Fibroblast of the aortic adventitia (primary cell): ENCODE data around the gene PRRT2. TPM values are rescaled to one million over a fixed set of nuclear protein-coding genes. Genes with fewer than 3 reads are reported as not detected.
"Not testable (repeated sequence)": the region's sequence is repeated elsewhere in the genome, so short reads cannot be mapped to it uniquely, and the experiment has no call there.

ENCODE experiments used
- DNase-seq: peaks from one replicate; pipeline ENCODE4 v3.0.0-alpha.2; 2010; ENCODE audit warnings: low read depth
- H3K4me3 ChIP-seq: 2 replicates; pipeline ENCODE4 v1.5.1; 2011; ENCODE audit warnings: low read depth, mild to moderate bottlenecking, control low read depth, low read length, moderate library complexity
- total RNA-seq: library from RNA; depleted of rRNA; stranded (reverse); fragments of >200 nt; gene quantifications from 2 replicates; pipeline ENCODE4 v1.2.3, GENCODE V29; 2012; ENCODE audit warnings: low replicate concordance
- TF ChIP-seq, protein P1 (sequence below): IDR thresholded peaks from 2 replicates; pipeline ENCODE4 v1.5.1; 2011; ENCODE audit warnings: mild to moderate bottlenecking, low read length, control low read depth, inconsistent platforms; ENCODE audit not compliant: insufficient read depth

The PRRT2 gene
- total RNA-seq, 1 donor, result 7.7 TPM

- TF ChIP-seq, protein P1, sequence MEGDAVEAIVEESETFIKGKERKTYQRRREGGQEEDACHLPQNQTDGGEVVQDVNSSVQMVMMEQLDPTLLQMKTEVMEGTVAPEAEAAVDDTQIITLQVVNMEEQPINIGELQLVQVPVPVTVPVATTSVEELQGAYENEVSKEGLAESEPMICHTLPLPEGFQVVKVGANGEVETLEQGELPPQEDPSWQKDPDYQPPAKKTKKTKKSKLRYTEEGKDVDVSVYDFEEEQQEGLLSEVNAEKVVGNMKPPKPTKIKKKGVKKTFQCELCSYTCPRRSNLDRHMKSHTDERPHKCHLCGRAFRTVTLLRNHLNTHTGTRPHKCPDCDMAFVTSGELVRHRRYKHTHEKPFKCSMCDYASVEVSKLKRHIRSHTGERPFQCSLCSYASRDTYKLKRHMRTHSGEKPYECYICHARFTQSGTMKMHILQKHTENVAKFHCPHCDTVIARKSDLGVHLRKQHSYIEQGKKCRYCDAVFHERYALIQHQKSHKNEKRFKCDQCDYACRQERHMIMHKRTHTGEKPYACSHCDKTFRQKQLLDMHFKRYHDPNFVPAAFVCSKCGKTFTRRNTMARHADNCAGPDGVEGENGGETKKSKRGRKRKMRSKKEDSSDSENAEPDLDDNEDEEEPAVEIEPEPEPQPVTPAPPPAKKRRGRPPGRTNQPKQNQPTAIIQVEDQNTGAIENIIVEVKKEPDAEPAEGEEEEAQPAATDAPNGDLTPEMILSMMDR, result no peak
- peak; percentile 93 for DNase-seq
- peak overlapping the region; percentile 56 for H3K4me3 ChIP-seq
Measured at GRCh38 chr16:29825145-29826044, 13.4 kb downstream of the PRRT2 start.

GRCh38 chr16:29826342-29826695, 14.3 kb downstream of the PRRT2 start:
- DNase-seq, result no peak
- TF ChIP-seq, protein P1, result no peak
- no peak overlapping the region for H3K4me3 ChIP-seq

DNA sequence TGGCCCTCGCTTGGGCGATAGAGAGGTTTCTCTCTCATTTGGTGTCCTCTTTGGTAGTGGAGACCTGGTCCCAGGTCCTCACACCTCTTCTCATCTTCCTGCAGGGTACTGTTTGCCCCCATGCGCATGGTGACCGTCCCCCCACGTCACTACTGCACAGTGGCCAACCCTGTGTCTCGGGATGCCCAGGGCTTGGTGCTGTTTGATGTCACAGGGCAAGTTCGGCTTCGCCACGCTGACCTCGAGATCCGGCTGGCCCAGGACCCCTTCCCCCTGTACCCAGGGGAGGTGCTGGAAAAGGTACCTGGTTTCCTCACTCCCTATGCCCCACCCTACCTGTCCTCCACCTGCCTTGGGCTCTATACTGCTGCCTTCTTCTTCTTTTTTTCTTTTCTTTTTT, 18.8 kb downstream of the PRRT2 start:
- DNase-seq, result no peak
- no peak overlapping the region for H3K4me3 ChIP-seq
- TF ChIP-seq, protein P1, result no peak

DNA sequence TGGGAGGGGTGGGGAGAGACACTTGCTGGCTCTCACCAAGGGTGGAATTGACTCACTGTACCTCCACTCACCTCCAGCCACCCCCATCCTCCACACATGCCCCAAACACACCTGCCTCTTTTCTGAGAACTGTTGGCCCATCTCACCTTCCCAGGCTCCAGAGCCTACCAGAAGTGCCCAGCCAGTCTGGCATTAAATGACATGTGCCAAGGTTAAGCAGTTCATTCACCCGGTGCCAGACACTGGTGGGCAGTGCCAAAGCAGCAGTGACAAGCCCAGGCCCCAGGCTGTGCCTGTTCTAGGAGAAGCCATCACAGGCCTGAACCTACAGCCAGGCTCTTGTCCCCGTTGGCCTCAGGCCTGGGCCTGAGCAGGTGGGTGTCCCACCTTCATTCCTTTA, 19.5 kb downstream of the PRRT2 start:
- H3K4me3 ChIP-seq, result no peak overlapping the region
- TF ChIP-seq, protein P1, result no peak
- DNase-seq, result no peak

DNA sequence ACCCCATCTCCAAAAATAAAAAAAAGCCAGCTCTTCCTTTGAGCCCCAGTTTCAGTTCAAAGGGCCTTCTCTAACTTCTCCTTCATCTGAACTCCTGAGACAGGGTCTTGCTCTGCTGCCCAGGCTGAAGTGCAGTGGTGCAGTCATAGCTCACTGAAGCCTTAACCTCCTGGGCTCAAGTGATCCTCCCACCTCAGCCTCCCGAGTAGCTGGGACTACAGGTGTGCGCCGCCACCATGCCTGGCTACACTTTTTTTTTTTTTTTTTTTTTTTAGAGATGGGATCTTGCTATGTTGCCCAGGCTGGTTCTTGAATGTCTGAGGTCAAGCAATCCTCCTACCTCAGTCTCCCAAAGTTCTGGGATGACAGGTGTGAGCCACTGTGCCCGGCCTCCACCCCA, 21.2 kb downstream of the PRRT2 start:
- not testable (repeated sequence) for DNase-seq, H3K4me3 ChIP-seq

DNA sequence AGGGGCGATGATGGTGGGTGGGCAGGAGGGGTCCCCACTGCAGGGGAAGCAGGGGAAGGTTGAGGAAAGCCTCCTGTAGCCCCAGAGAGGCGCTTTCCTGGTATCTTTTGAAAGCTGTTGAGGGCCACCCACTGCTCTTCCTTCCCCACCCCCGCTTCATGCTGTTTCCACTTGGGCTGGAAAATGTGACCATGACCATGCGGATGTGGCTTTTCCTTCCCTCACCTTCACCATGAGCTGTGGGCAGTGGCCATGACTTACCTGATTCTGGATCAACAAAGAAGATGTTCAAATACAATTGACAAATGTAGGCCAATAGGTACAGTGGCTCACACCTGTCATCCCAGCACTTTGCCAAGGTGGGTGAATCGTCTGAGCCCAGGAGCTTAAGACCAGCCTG, 22.1 kb downstream of the PRRT2 start:
- TF ChIP-seq, protein P1, result no peak
- H3K4me3 ChIP-seq, result no peak overlapping the region
- DNase-seq, result no peak

GRCh38 chr16:29835926-29836325, 23.9 kb downstream of the PRRT2 start:
- H3K4me3 ChIP-seq, result no peak overlapping the region
- TF ChIP-seq, protein P1, result no peak
- DNase-seq, result no peak
